GM20000 (cell line): ENCODE data around the gene RNFT1.
"Not testable (repeated sequence)": the region's sequence is repeated elsewhere in the genome, so short reads cannot be mapped to it uniquely, and the experiment has no call there.

Experiments
- DNase-seq: peaks from one replicate; pipeline ENCODE4 v3.0.0; 2012; ENCODE audit warnings: low spot score
- TF ChIP-seq, protein P1 (sequence below): IDR thresholded peaks from 2 replicates; pipeline ENCODE4 v1.5.1; 2012; ENCODE audit warnings: mild to moderate bottlenecking, control low read depth; ENCODE audit errors: extremely low read depth, missing control alignments

The RNFT1 gene

DNA sequence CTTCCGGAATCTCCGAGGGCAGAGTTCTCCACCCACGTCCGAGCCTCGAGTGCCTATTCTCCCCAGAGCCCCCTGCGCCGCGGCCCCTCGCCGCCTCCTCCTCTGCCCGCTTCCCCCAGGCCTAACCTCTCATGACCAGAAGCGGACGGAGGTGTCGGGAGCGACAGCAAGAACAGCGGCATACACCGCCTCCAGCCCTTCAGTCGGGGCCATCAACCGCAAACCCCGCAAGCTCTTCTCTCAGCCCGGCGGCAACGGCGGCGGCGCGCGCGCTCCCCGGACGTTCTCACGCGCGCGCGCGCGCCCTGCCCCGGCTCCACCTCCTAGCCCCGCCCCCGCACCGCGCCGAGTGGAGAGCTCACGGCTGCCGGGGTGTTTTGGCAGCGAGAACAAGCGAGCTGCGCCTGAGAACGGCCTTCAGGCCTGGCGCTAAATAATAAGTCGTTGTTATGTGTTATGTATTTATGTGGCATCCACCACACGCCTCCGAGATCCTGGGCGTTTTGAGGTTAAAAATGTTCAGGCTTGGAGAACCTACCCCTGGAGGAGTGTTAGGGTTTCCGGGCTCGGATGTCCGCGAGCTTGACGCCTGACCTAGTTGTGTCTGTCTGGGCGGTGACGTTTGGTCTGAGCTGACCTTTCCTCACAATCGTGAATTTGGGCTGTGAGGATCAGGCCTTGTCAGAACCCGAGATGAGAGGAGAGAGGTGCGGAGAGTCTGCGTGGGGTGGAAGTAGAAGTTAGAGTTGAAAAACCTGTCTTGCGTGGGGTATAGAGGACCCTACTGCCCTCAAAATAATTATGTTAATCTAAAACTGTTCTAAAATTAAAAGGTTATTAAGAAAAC is at the start of gene RNFT1:
TSS of gene RNFT1 (minus strand) at position 259 of the 847 bp plus-strand sequence. CDS start at position 182, 77 bp downstream.
- DNase-seq = peak; percentile 93
- TF ChIP-seq, protein P1, sequence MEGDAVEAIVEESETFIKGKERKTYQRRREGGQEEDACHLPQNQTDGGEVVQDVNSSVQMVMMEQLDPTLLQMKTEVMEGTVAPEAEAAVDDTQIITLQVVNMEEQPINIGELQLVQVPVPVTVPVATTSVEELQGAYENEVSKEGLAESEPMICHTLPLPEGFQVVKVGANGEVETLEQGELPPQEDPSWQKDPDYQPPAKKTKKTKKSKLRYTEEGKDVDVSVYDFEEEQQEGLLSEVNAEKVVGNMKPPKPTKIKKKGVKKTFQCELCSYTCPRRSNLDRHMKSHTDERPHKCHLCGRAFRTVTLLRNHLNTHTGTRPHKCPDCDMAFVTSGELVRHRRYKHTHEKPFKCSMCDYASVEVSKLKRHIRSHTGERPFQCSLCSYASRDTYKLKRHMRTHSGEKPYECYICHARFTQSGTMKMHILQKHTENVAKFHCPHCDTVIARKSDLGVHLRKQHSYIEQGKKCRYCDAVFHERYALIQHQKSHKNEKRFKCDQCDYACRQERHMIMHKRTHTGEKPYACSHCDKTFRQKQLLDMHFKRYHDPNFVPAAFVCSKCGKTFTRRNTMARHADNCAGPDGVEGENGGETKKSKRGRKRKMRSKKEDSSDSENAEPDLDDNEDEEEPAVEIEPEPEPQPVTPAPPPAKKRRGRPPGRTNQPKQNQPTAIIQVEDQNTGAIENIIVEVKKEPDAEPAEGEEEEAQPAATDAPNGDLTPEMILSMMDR = no peak

DNA sequence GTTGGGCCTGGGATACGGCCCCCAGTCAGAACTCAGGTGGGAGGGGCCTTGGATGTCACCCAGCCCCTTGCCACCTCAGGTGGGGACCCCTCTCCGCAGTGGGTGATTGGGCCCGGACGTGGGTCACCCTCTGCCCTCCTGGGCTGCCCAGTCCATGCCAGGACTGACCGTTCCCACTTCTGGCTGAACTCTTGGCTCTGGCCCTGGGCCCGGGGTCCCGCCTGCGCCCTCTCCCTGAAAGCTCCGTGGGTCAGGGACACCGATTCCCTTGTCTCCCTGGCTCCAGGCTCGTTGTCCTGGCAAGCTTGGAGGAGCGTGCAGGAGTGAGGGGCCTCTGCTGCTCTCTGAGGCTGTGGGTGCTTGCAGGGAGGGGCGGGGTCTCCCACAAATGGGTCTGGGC is 44.8 kb upstream of the RNFT1 start:
- DNase-seq = not testable (repeated sequence)

DNA sequence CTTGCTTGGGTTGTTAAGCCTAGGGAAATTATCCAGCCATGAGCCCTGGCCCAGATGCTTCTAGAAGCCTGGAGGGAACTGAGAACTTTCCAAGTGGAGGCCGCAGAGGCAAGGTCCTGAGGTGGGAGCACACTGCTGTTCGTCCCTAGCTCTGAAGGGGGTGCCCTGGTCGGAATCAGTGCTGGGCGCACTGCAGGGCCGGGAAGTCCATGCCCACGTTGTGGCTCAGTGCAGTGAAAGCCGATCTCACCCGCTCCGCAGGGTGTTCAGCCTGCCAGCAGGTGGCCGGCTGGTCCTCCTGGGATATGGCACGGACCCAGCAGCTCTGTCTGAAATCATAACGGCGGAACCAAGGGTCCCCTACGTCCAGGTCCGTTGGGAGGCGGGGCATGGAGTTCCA is 43.8 kb upstream of the RNFT1 start:
- DNase-seq = not testable (repeated sequence)

DNA sequence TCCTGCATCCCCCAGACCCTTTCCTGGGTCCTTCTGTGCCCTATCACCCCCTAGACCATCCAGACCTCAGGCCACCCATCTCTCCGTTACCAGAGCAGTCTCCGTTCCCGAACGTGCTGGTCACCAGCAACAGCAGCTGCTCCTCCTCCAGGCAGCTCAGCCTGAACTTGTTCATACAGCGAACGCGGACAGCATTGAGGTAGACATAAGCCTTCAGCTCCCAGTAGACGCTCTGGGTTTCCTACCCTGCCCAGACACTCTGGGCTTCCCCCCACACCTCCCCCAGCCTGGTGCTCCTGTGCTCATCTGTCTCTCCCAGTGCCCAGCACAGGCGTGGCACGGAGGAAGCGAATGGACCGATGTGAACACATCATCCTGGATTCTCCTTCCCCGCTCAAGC is 41.6 kb upstream of the RNFT1 start:
- TF ChIP-seq, protein P1 = no peak
- no peak for DNase-seq

- not testable (repeated sequence) for DNase-seq
These were observed 40.0 kb upstream of the RNFT1 start for GRCh38 chr17:60004561-60004960.

GRCh38 chr17:60002405-60002804 is 37.9 kb upstream of the RNFT1 start:
- DNase-seq = not testable (repeated sequence)

DNA sequence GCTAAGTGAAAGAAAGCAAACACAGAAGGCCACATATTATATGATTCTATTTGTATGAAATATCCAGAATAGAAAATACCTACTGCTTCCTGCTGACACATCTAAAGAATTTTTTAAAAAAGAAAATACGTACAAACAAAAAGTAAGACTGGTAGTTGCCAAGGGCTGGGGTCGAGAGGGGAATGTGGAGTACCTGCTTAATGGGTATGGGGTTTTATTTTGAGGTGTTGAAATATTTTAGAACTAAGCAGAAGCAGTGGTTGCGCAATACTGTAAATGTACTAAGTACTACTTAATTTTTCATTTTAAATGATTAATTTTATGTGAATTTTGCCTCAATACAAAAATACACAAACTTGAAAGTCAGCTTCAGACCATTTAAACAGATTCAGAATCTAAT is 32.1 kb upstream of the RNFT1 start:
- DNase-seq = not testable (repeated sequence)

DNA sequence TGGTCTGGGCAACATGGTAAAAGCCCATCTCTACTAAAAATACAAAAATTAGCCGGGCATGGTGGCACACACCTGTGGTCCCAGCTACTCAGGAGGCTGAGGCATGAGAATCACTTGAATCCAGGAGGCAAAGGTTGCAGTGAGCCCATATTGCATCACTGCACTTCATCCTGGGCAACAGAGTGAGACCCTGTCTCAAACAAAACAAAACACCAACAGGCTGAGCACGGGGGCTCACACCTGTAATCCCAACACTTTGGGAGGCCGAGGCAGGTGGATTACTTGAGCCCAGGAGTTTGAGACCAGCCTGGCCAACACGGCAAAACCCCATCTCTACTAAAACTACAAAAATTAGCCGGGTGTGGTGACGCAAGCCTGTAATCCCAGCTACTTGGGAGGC is 10.6 kb upstream of the RNFT1 start:
- not testable (repeated sequence) for DNase-seq

DNA sequence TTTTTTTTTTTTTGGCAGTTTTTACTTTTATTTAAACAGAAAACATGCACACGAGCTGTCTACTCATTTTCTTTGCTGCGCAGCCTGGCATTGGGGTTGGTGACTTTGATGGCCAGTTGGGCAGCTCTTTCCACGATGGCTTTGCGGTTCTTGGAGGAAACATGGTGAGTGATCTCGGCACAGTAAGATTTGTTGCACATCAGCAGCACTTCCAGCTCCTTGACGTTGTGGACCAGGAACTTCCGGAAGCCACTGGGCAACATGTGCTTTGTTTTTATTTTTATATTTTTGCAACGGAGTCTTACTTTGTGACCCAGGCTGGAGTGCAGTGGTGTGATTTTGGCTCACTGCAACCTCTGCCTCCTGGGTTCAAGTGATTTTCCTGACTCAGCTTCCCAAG is 8.9 kb upstream of the RNFT1 start:
- not testable (repeated sequence) for DNase-seq

GRCh38 chr17:59972778-59973177 is 8.2 kb upstream of the RNFT1 start:
- TF ChIP-seq, protein P1 = no peak
- DNase-seq = no peak

DNA sequence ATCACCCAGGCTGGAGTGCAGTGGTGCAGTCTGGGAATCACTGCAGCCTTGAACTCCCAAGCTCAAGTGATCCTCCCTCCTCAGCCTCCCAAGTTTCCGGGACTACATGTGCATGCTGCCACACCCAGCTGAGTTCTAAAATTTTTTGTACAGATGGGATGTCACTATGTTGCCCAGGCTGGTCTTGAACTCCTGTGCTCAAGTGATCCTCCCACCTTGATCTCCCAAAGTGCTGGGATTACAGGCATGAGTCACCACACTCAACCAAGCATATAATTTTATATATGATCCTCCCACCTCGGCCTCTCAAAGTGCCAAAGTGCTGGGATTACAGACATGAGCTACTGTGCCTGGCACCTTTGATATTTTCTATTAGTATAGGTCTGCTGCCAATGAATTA is 7.2 kb upstream of the RNFT1 start:
- DNase-seq = not testable (repeated sequence)

GRCh38 chr17:59963738-59964481 is 630 bp downstream of the RNFT1 start:
- DNase-seq = peak; percentile 66
- TF ChIP-seq, protein P1 = no peak
